IMR-90 (cell line): Measurements from ENCODE around the gene CENPA. TPM values are rescaled to one million over a fixed set of nuclear protein-coding genes. Genes with fewer than 3 reads are reported as not detected.
A peak's percentile ranks its signal among the peaks of the same experiment; 100 is the strongest.

Source experiments
- ATAC-seq: fragments of 200-7000 bp; cut with Tn5 transposase; 2 replicates; pipeline ENCODE4 v1.9.1; 2020; ENCODE audit warnings: low read depth, mild to moderate bottlenecking, moderate library complexity
- BruUV-seq: library from RNA; stranded (reverse); fragments of 400-500 nt; replicated peaks from 2 replicates; lab custom pipeline; 2021; lab: Mats Ljungman, UMichigan
- CTCF ChIA-PET: fragments of 300-600 bp; formaldehyde crosslinking; extraction: SDS; loops from one replicate; lab custom pipeline; 2021; ENCODE audit warnings: antibody characterized with exemption; lab: Yijun Ruan, JAX
- POLR2A ChIA-PET: fragments of 300-600 bp; sonication (Branson Sonifier 250); formaldehyde crosslinking; loops from one replicate; lab custom pipeline; 2022; ENCODE audit warnings: antibody characterized with exemption; ENCODE audit not compliant: unreplicated experiment; lab: Charles Lee
- DNase-seq: peaks from one replicate; pipeline ENCODE4 v3.0.0; 2013
- H2AFZ ChIP-seq: replicated peaks from 2 replicates; pipeline ENCODE3; 2013; ENCODE audit warnings: low read length, mild to moderate bottlenecking; ENCODE audit not compliant: poor library complexity
- H2AK5ac ChIP-seq: 2 replicates; pipeline ENCODE4 v1.6.1; 2013; ENCODE audit warnings: low read depth, low read length, inconsistent platforms
- H2AK9ac ChIP-seq: replicated peaks from 2 replicates; pipeline ENCODE3; 2013; ENCODE audit warnings: mild to moderate bottlenecking, low read depth, low read length, moderate library complexity; ENCODE audit not compliant: poor library complexity
- H2BK120ac ChIP-seq: 2 replicates; pipeline ENCODE4 v1.6.1; 2013; ENCODE audit warnings: low read depth, low read length, inconsistent platforms
- H2BK15ac ChIP-seq: 3 replicates; pipeline ENCODE4 v1.6.1; 2013; ENCODE audit warnings: low read depth, low read length, inconsistent platforms
- H2BK20ac ChIP-seq: 2 replicates; pipeline ENCODE4 v1.6.1; 2013; ENCODE audit warnings: low read depth, mild to moderate bottlenecking, inconsistent platforms, low read length, moderate library complexity
- H2BK5ac ChIP-seq: 2 replicates; pipeline ENCODE4 v1.6.1; 2013; ENCODE audit warnings: mild to moderate bottlenecking, low read depth, low read length, inconsistent platforms; ENCODE audit not compliant: poor library complexity, severe bottlenecking
- H3K14ac ChIP-seq: replicated peaks from 2 replicates; pipeline ENCODE4 v1.6.1; 2013; ENCODE audit warnings: low read depth, low read length, inconsistent platforms
- H3K18ac ChIP-seq: 2 replicates; pipeline ENCODE4 v1.6.1; 2013; ENCODE audit warnings: low read depth, low read length, control low read depth
- H3K23ac ChIP-seq: 2 replicates; pipeline ENCODE4 v1.6.1; 2013; ENCODE audit warnings: low read depth, low read length, inconsistent platforms
- H3K27ac ChIP-seq: 2 replicates; pipeline ENCODE4 v1.5.1; 2013; ENCODE audit warnings: mild to moderate bottlenecking, control low read depth, low read length; ENCODE audit not compliant: insufficient read depth
- H3K27me3 ChIP-seq: 2 replicates; pipeline ENCODE4 v1.6.1; 2013; ENCODE audit warnings: low read length; ENCODE audit not compliant: control insufficient read depth, insufficient read depth
- H3K36me3 ChIP-seq: 2 replicates; pipeline ENCODE4 v1.6.1; 2013; ENCODE audit warnings: low read length, mixed read lengths; ENCODE audit not compliant: control insufficient read depth, insufficient read depth
- H3K4ac ChIP-seq: 2 replicates; pipeline ENCODE4 v1.6.1; 2013; ENCODE audit warnings: low read depth, low read length, inconsistent platforms
- H3K4me1 ChIP-seq: 2 replicates; pipeline ENCODE4 v1.6.1; 2013; ENCODE audit warnings: low read length, mixed read lengths; ENCODE audit not compliant: control insufficient read depth, insufficient read depth
- H3K4me2 ChIP-seq: 2 replicates; pipeline ENCODE4 v1.6.1; 2013; ENCODE audit warnings: low read depth, mild to moderate bottlenecking, control low read depth, low read length, moderate library complexity
- H3K4me3 ChIP-seq: 2 replicates; pipeline ENCODE4 v1.5.1; 2013; ENCODE audit warnings: low read depth, mild to moderate bottlenecking, control low read depth, low read length, moderate library complexity; ENCODE audit not compliant: insufficient read depth
- H3K56ac ChIP-seq: 2 replicates; pipeline ENCODE4 v1.6.1; 2013; ENCODE audit warnings: low read length, inconsistent platforms; ENCODE audit not compliant: insufficient read depth; ENCODE audit errors: extremely low read depth
- H3K79me1 ChIP-seq, 2 experiments: 2 replicates each; pipeline ENCODE4 v1.6.1; 2013; ENCODE audit warnings: low read length in 2 of 2, inconsistent platforms in 1 of 2, low read depth in 1 of 2
- H3K9ac ChIP-seq: 2 replicates; pipeline ENCODE4 v1.6.1; 2013; ENCODE audit warnings: low read depth, low read length, control low read depth
- H3K9me1 ChIP-seq: 2 replicates; pipeline ENCODE4 v1.6.1; 2013; ENCODE audit warnings: low read length, inconsistent platforms; ENCODE audit not compliant: insufficient read depth
- H3K9me3 ChIP-seq: 2 replicates; pipeline ENCODE4 v1.6.1; 2013; ENCODE audit warnings: low read length; ENCODE audit not compliant: control insufficient read depth, insufficient read depth
- H4K20me1 ChIP-seq: 2 replicates; pipeline ENCODE4 v1.6.1; 2013; ENCODE audit warnings: low read length, inconsistent platforms; ENCODE audit not compliant: insufficient read depth
- H4K5ac ChIP-seq: 2 replicates; pipeline ENCODE4 v1.6.1; 2013; ENCODE audit warnings: mild to moderate bottlenecking, low read depth, low read length, control low read depth
- H4K8ac ChIP-seq, 2 experiments: 2 replicates each; pipeline ENCODE4 v1.6.1; 2013; ENCODE audit warnings: low read depth in 2 of 2, low read length in 2 of 2, control low read depth in 1 of 2, inconsistent platforms in 1 of 2
- H4K91ac ChIP-seq: 2 replicates; pipeline ENCODE4 v1.6.1; 2013; ENCODE audit warnings: low read depth, low read length, inconsistent platforms; ENCODE audit not compliant: insufficient read depth
- MAFK ChIP-seq: IDR thresholded peaks from 2 replicates; pipeline ENCODE4 v1.6.1; 2012; ENCODE audit warnings: low read depth, low read length, improper control_type of control experiment
- MAZ ChIP-seq: IDR thresholded peaks from 2 replicates; pipeline ENCODE4 v1.6.1; 2012; ENCODE audit warnings: low read depth, mild to moderate bottlenecking, low read length, improper control_type of control experiment, moderate library complexity, borderline replicate concordance
- WGBS, 2 experiments: methylation state at CpG; one replicate each; pipeline versions ENCODE4 v1.1.5 to v1.1.7; 2013; ENCODE audit warnings: missing lambda C conversion rate in 2 of 2; ENCODE audit not compliant: insufficient read length in 1 of 2; ENCODE audit errors: extremely low coverage in 2 of 2; 5-methylcytosine and 5-hydroxymethylcytosine counted together
- dilution Hi-C: fragments of 300-500 bp; cut with HindIII; formaldehyde crosslinking; loops from one replicate; pipeline ENCODE4 v1.14.3; 2018; ENCODE audit warnings: low sequenced_read_pairs; ENCODE audit not compliant: unreplicated experiment
- in situ Hi-C: fragments of 300-500 bp; cut with MboI; formaldehyde crosslinking; loops from 3 replicates; pipeline ENCODE4 v1.14.3; 2019; ENCODE audit warnings: low sequenced_read_pairs, inconsistent platforms, mixed read lengths
- intact Hi-C: fragments of 100-400 bp; cut with micrococcal nuclease; formaldehyde crosslinking; loops from 2 replicates; pipeline ENCODE4 v1.10.0; 2022
- polyA plus RNA-seq, 3 experiments: library from polyadenylated mRNA; depleted of rRNA; stranded (reverse); fragments of >200 nt; gene quantifications; 2 replicates each; pipeline ENCODE4 v1.2.3, GENCODE V29; 2012; ENCODE audit warnings: low replicate concordance in 1 of 3
- total RNA-seq: library from RNA; depleted of rRNA; stranded (reverse); fragments of >200 nt; gene quantifications from 2 replicates; pipeline ENCODE4 v1.2.3, GENCODE V29; 2012

Gene CENPA
- total and polyA plus RNA-seq, 2 of the 4 experiments (the other 2 are of a cell fraction) = 7.7 to 14.9 TPM

- WGBS, 2 experiments = 66% methylated on average over 4 of the region's 14 CpGs; no CpG with 5 or more reads in 1 of the 2 experiments
- no TSS peak for BruUV-seq
Observed at GRCh38 chr2:26811791-26812694, 26.2 kb downstream of the CENPA start.

More at GRCh38 chr2:26811791-26812694, 26.2 kb downstream of the CENPA start:
- Histone ChIP-seq H2AK5ac (no peak overlapping the region), H4K91ac (no peak overlapping the region), H3K9me1 (no peaks in the 10 kb centered on the region), H3K4me3 (no peak overlapping the region), H3K4ac (no peak overlapping the region), H3K4me2 (no peak overlapping the region), H2BK20ac (no peak overlapping the region), H4K8ac (no peak overlapping the region), H2AFZ (no peak overlapping the region), H3K23ac (no peak overlapping the region), H3K9ac (no peak overlapping the region), H2BK5ac (no peak overlapping the region), H2BK15ac (no peak overlapping the region), H2AK9ac (no peak overlapping the region), H3K14ac (no peak overlapping the region), H3K4me1 (no peaks in the 10 kb centered on the region), H3K79me1 (no peaks in the 10 kb centered on the region), H3K56ac (no peak overlapping the region), H3K36me3 (no peaks in the 10 kb centered on the region), H3K18ac (no peak overlapping the region), H4K20me1 (no peaks in the 10 kb centered on the region), H3K27me3 (peaks cover 32% of the 10 kb centered on the region), H4K5ac (no peak overlapping the region), H2BK120ac (no peak overlapping the region), H3K27ac (no peak overlapping the region), H3K9me3 (no peaks in the 10 kb centered on the region; the same call in 1 of the 2 replicates)
- ATAC-seq (no peak), DNase-seq (no peak)
- dilution Hi-C loops = no loop called here
- in situ Hi-C loops = no loop called here
- ChIA-PET POLR2A (no interaction called here), CTCF (no interaction called here)
- no peak for TF ChIP-seq MAZ
- TF ChIP-seq MAFK = 0 out of 2 replicates have a peak, but pooled peaks have one; percentile 5
- intact Hi-C loops = no loop called here
